Activated T-cell treated with anti-CD3 and anti-CD28 coated beads for 1 hour (primary cell): ENCODE measurements around the gene PHKA2.
"Not testable (repeated sequence)": the region's sequence is repeated elsewhere in the genome, so short reads cannot be mapped to it uniquely, and the experiment has no call there.

Experiments
- DNase-seq: peaks from one replicate; pipeline ENCODE4 v3.0.0-alpha.2; 2020; ENCODE audit warnings: low read depth

Gene PHKA2

GRCh38 chrX:18983666-18984380 is at the start of gene PHKA2:
TSS of gene PHKA2 (minus strand) at chrX:18984114. CDS start at chrX:18983932, 182 bp downstream.
- no peak for DNase-seq

GRCh38 chrX:19030805-19031204 is 46.9 kb upstream of the PHKA2 start:
- DNase-seq: no peak

GRCh38 chrX:19028560-19028959 is 44.6 kb upstream of the PHKA2 start:
- no peak for DNase-seq

- DNase-seq: no peak
Observed at GRCh38 chrX:19024366-19024765, 40.5 kb upstream of the PHKA2 start.

GRCh38 chrX:19019996-19020395 is 36.1 kb upstream of the PHKA2 start:
- DNase-seq: no peak

- no peak for DNase-seq
Observed at GRCh38 chrX:19017271-19017670, 33.4 kb upstream of the PHKA2 start.

GRCh38 chrX:19016614-19017013 is 32.7 kb upstream of the PHKA2 start:
- not testable (repeated sequence) for DNase-seq

GRCh38 chrX:19007868-19008267 is 24.0 kb upstream of the PHKA2 start:
- DNase-seq: no peak

- no peak for DNase-seq
Observed at GRCh38 chrX:19007011-19007410, 23.1 kb upstream of the PHKA2 start.

GRCh38 chrX:19005909-19006308 is 22.0 kb upstream of the PHKA2 start:
- no peak for DNase-seq

- no peak for DNase-seq
Observed at GRCh38 chrX:19003756-19004155, 19.8 kb upstream of the PHKA2 start.

- no peak for DNase-seq
Observed at GRCh38 chrX:18998653-18999052, 14.7 kb upstream of the PHKA2 start.

GRCh38 chrX:18997916-18998315 is 14.0 kb upstream of the PHKA2 start:
- no peak for DNase-seq

- DNase-seq: no peak
Observed at GRCh38 chrX:18996536-18996935, 12.6 kb upstream of the PHKA2 start.

- DNase-seq: no peak
Observed at GRCh38 chrX:18995221-18995620, 11.3 kb upstream of the PHKA2 start.

- DNase-seq: no peak
Observed at GRCh38 chrX:18994713-18995112, 10.8 kb upstream of the PHKA2 start.

GRCh38 chrX:18992829-18993228 is 8.9 kb upstream of the PHKA2 start:
- no peak for DNase-seq

GRCh38 chrX:18985186-18985435 is 1.2 kb upstream of the PHKA2 start:
- DNase-seq: no peak

- DNase-seq: peak; percentile 80
Observed at GRCh38 chrX:18984381-18985185, 669 bp upstream of the PHKA2 start.

GRCh38 chrX:18981124-18981807 is 2.6 kb downstream of the PHKA2 start:
- DNase-seq: no peak

GRCh38 chrX:18980262-18980661 is 3.7 kb downstream of the PHKA2 start:
- DNase-seq: not testable (repeated sequence)

GRCh38 chrX:18974993-18975392 is 8.9 kb downstream of the PHKA2 start:
- DNase-seq: no peak

- DNase-seq: no peak
Observed at GRCh38 chrX:18973527-18974192, 10.3 kb downstream of the PHKA2 start.
